Measurements from ENCODE around the gene MBTPS2.

DNA sequence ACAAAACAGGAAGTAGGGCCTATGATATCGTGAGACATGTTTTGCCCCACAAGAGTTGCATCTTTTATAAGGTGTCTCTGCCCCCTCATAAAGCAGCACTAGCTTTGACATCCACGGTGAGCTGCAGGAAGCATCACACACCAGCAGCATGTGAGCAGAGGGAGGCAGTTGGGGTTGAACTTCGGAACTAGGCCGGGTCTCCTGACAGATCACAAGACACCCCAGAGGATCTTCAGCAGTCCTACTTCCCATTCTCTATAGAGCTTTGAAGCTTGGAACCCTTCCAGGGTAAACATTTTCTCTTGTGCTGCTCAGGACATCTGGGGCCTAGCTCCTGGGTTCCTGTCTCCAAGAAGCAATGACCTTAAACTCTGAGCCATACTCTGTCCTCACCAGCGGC, 43.8 kb downstream of the MBTPS2 start:
- TF ChIP-seq, protein P1, sequence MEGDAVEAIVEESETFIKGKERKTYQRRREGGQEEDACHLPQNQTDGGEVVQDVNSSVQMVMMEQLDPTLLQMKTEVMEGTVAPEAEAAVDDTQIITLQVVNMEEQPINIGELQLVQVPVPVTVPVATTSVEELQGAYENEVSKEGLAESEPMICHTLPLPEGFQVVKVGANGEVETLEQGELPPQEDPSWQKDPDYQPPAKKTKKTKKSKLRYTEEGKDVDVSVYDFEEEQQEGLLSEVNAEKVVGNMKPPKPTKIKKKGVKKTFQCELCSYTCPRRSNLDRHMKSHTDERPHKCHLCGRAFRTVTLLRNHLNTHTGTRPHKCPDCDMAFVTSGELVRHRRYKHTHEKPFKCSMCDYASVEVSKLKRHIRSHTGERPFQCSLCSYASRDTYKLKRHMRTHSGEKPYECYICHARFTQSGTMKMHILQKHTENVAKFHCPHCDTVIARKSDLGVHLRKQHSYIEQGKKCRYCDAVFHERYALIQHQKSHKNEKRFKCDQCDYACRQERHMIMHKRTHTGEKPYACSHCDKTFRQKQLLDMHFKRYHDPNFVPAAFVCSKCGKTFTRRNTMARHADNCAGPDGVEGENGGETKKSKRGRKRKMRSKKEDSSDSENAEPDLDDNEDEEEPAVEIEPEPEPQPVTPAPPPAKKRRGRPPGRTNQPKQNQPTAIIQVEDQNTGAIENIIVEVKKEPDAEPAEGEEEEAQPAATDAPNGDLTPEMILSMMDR (conservative IDR thresholded peaks at IDR 0.05; ENCODE audit: low read length), result no peak
- TF ChIP-seq EZH2phosphoT487 (IDR thresholded peaks at IDR 0.05; ENCODE audit: borderline replicate concordance, low read depth, low read length), result no peak

Measured in OCI-LY7 (cell line).